Dedifferentiated amniotic fluid mesenchymal stem cell (primary cell): Measurements from ENCODE around the gene PLEKHH1.

Experiments
- DNase-seq: peaks from one replicate; pipeline ENCODE4 v3.0.0-alpha.2; 2016; ENCODE audit errors: extremely low spot score

PLEKHH1 gene

DNA sequence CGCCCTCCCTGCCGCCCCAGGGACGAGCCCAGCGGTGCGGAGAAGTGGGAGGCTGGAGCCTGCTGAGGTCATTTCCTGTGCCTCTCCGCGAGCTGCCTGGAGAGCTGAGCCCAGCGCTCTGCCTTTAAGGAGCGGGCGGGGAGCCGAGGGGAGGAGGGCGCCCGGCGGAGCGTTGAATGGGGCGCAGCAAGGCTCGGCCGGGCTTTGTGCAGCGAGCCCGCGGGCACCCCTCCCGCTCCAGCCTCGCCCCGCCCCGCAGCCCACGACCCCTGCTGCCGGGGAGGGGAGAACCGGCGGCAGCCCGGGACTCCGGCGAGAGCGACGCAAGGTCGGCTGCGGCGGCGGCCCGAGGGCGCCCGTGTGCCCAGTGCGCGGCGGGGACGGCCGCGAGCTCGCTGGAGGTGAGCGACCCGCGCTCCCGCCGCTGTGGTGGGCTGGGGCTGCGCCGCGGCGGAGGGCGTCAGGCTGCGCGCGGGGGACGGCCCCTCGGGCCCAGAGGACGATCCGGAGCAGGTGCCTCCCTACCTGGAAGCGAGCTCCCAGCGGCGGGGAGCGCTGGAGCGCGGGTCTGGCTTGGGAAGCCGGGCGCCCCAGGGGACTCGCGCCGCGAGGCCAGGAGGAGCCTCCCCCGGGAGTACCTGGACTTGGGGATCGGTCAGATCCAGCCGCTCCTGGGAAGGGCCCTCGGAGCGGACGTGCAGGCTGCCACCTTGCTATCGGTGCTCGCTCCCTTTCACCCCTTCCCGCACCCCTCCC lies at the start of gene PLEKHH1:
Gene PLEKHH1 (plus strand): TSS at position 293 of the 756 bp plus-strand sequence. CDS start 8,578 bp downstream, outside the sequence.
- no peak for DNase-seq

DNA sequence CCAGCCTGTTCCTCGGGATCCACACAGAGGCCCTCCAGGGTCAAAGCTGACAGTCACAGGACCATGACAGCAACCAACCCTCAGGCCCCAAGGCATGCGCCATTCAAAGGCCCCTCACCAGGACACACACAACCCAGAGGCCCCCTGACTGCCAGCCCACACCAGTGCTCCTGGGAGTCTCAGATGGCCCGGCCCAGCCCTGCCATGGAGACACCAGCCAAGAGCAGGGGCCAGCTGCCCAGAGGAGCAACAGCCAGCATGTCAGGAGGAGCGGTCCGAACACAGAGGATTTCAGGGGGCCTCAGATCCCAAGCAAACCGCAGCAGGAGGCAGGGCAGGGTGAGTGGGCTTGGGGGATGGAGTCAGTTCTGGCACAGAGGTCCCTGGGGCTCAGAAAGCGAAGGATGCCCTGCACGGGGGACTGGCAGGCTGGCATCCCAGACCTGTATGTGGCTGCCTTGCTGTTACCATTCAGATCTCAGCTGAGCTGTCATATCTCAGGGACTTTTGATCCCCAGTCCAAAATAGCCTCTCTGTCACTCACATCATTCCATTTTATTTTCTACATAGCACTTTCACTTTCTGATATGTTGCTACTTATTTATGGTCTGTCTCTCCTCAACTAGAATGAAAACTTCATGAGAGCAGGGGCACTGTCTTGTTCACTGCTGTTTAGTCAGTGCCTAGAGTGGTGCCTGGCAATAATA lies 49.4 kb upstream of the PLEKHH1 start:
- DNase-seq, result no peak

DNA sequence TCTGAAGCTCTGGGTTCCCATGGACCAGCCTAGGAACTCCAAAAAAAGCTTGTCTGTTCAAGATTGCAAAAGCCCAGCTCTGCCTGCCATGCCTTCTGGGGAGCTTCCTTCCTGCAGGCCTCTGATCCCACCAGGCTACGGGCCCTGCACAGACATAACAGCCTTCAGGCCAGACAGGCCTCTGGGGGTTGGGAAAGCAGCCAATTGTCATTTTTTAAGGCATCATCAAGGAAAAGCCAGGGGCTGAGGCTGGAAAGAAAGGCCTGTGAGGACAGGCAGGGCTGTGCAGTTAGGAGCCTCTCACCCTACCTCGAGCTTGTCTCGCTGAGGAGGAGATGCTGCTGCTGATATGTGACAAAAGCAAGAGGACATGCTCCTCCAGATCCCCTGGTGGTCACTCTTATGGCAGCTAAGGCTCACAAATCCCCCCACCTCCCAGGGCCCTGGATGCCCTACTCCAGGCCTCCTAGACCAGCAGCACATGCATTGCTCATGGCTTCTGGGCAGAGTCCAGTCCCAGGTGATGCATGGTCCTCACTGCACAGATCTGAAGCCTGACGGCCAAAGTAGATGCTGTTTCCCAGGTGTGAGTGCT lies 47.5 kb upstream of the PLEKHH1 start:
- no peak for DNase-seq

DNA sequence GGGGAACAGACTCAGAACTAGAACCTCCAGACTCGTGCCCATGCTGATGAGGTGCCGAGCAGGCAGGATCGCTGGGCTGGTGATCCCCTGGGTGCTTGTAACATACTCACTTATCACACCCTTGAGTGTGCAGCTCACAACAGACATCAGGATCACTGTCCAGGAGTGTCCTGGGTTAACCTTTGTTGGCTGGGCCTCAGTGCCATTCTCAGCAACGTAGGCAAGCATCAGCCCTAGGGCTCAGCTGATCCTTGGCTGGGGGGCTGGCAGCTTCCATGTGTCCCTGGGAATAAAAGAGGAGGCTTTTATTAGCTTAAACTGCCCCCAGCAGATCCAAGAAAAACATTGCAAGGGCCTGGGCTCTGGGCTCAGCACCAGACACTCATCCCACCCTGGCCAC lies 46.2 kb upstream of the PLEKHH1 start:
- no peak for DNase-seq

DNA sequence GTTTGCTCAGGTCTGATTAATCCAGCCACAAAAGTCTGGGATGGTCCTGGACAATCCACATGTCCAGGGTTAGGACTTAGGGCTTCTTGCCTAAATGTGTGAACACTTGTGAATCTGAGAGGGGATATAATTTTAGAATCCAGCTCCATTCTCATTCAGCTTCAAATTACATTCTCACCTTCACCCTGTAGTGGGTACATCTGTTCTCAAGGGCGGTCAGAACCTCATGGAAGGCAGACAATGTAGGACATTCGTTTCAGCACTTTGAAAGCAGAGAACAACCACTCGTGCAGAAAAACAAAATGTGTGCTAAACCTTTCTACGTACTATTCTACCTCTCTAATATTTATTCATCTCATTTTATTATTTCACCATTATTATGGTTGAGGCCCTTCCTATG lies 45.8 kb upstream of the PLEKHH1 start:
- no peak for DNase-seq

DNA sequence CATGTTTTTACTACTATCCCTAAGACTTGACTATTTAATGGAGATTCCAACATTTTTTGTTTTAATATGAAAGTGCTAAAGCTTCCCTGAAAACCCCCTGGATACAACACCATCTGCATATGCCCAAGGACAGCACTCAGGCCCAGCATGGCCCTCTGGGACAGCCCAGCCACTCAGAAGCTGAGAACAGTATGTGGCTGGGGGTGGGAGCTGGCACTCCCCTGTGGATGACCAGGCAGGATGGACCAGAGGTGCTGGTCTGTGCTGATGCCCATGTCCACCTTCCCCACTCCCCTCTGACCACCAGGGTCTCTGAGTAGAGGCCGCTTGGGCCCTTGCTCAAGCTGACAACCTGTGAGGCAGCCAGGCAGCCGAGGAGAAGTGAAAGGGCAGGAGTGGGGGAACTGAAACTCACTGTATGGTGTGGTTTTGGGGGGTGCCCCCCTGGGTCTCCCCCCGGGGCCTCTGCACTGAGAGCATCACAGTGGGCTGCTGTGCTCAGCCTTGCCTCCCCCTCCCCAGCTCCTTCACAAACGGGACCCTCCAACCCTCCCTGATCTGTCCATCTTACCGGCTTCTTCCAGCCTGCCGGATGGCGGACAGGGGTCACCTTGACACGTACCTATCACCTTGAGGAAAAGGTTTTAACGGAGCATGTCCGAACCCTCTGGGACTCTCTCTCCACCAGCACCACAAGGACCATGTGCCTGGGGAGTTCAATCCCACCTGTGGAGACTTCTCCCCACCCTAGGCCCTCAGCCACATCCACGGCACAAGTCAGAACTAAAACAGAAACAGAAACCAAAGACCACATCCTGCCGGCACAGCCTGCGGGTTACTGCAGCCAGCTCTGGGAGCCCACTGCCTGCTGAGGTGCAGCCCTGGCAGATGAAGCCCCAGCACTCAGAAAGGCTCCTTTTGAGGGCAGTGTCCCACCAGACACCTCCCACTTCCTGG lies 44.9 kb upstream of the PLEKHH1 start, which contains the start of gene TMEM229B:
Gene TMEM229B (minus strand): TSS at position 785 of the 957 bp plus-strand sequence. CDS start 14,798 bp downstream, outside the sequence.
- no peak for DNase-seq

DNA sequence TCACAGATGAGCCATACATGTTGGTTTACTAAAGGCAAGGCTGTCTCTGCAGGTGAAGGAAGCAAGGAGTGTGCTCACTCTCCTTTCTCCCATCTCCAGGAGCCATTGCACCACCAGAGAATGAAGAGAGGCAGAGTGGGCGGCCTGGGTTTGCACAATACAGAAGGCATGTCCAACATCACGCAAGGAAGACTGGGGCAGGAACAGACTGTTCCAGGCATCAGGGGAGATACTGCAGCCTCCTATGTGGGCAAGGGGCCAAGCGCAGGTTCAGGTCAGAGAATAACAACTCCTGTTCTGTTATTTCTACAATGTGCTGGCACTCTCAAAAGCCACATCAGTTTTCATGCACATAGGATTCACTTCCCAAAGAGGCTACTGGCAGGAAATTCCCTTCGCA lies 42.9 kb upstream of the PLEKHH1 start:
- DNase-seq, result no peak

DNA sequence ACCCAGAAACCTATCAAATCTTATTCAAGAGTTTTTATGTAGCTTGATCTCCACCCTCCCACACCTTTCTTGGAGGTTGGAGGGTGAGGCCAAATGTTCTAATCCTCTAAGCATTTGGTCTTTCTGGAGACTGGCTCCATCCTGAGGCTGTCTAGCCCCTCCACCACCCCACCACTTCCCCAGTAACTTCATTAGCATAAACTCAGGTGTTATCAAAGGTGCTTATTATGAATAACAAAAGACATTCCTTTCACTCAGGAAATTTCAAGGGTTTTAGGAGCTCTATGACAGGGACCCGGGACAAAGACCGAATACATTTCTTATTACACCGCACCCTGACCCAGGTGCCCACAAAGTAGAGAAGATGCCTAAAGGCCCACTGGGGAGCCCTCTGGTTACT lies 41.8 kb upstream of the PLEKHH1 start:
- no peak for DNase-seq

DNA sequence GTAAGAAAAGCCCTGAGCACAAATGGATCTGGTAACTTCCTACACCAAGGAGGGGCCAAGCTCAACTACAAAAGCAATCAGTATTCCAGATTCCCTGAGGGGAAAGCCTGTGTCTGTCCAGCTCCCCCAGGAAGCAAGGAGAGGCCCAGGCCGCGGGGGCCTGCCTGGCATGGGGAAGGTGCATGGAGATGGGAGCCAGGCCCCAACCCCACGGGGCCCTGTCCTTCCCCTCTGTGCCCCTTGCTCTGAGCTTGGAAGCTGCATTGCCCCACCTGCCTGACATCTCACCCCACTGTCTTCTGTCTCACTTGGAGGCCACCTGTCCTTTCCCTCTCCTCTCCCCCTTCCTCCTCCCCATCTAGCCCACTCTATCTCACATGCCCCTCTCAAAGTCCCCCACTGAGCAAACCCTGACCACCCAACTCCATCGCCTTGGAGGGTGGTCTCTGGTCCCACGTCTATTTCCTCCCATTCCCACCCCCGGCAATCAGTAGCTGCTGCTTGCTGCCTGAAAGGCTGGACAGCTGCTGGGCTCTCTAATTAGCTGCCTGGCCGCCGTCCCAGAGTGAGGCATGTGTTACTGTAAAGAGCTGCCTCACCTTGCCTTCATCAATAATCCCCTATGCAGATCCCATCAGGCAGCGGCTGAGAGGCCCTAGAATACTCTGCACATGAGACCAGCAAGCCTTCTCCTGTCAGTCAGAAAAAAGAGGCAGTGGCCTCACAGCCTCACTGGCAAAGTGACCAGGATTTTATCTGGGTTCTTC lies 41.2 kb upstream of the PLEKHH1 start:
- DNase-seq, result no peak

DNA sequence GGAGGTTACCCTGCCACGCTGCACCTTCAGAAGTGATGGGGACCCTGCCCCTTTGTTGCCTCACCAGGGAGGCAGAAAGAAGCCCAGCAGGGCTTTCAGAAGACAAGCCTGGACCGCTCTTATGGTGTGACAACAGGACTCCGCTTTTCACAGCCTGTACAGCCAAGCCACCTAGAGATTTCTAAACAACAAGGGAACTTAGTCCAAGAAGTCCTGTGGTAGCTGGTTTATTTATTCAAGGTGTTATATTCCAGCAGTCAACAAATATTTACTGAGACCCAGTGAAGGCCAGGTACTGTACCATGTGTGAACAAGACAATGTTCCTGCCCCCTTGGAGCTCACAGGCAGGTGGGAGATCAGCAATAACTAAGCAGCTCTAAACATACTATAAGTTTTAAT lies 40.6 kb upstream of the PLEKHH1 start:
- DNase-seq, result no peak

DNA sequence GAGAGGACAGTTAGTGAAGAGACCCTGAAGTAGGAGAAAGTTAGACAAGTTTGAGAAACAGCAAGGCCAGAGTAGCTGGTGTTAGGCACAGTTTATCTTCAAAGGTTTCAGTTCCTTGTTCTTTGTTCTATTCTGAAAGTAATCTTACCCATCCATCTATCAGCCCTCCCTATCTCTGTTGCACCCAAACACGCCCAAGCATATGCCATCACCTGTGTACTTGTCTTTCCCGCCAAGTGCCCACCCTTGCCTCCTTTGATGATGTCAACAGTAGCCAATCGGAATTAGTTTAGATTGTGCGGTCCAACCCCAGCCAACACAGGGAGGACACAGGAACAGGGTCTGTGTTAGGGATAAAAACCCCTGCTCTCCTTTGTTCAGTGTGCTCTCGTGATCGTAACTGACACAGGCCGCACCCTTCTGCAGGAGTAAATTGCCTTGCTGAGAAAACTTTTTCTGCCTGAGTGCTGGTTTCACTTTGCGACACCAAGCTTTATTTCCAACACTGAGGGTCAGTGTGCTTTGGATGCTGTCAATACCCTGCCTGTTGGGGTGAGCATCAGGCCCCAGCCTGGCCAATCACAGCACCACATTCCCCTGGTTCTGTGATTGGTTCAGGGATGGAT lies 39.9 kb upstream of the PLEKHH1 start:
- DNase-seq, result no peak

DNA sequence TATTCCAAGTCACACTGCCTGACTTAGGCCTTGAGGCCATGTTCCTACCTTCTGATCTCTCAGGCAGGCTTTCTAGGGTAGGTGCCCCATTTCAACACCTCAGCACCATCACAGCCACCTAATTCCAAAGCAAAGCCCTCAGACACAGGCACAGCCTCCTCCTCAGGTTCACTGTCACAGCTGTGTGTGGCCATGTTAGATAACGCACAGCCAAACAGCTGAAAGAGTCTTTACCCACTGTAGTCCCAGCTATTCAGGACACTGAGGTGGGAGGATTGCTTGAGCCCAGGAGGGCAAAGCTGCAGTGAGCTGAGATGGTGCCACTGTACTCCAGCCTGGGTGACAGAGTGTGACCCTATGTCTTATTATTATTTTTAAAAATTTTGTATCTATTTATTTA lies 37.3 kb upstream of the PLEKHH1 start:
- DNase-seq, result no peak

DNA sequence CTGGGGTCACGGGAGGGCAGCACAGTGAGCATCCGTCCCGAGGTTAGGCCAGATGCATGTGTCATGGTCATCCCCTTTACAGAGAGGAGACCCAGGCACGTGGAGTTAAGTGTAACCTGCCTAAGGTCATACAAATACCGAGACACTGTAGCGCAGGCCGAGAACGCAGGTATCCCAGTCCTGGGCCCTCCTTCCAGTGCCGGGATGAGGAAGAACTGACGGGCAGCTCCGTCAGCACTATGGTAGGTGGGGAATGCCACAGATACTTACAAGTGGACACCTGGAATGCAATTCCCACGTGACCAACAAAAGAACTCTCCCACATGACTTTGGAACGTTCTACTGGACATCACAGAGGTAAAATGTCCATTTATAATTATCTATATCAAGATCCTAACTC lies 35.9 kb upstream of the PLEKHH1 start:
- no peak for DNase-seq

DNA sequence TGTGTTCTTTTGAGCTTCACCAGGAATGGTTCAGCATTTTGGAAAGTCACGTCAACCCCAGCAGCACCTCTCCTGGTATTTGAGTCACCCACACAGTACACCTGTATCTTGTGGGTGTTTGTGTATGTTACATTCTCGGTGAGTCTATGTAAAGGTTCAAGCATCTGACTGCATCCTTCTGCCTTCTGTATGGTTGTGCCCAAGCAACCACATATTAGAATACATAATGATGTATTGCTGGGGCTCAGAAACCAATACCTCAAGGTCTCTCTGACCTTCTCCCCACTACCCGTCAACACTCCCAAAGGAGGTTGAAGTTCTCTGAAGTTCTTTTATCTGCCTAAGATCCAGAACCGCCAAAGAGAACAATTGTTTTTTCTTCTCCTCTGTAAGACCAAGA lies 35.4 kb upstream of the PLEKHH1 start:
- no peak for DNase-seq

DNA sequence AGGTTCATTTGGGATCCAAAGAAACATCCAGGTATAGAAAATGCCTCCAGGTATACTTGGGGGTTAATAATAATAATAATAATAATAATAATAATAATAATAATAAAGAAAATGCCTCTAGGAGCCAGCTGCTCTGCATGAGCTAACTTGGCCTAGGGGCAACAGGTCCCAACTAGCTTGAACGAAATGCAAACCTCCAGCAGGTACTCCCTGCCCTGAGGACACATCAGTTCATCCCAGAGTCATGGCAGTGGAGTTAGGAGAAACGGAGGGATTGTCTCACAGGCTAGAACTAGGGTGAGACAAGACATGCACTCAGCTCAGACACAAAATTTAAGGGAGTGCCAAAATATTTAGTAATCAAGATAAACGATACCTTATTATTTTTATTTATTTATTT lies 32.1 kb upstream of the PLEKHH1 start:
- no peak for DNase-seq

DNA sequence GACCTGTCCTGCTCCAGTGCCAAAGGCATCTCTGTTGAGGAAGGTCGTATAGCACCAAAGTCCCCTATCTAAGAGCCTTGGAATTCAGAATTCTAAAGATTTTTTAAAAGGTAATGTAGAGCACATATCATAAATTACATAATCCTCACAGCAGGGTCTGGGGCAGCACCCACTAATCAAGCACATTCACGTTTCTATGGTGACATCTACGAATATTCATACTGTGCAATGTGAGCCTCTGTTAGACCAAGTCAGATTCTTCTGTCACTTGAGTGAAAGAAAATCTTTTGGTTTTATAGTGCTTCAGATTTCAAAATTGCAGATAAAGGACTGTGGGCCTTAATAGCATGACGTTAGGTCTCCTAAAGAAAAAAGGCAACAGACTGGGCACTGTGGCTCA lies 31.4 kb upstream of the PLEKHH1 start:
- DNase-seq, result no peak

DNA sequence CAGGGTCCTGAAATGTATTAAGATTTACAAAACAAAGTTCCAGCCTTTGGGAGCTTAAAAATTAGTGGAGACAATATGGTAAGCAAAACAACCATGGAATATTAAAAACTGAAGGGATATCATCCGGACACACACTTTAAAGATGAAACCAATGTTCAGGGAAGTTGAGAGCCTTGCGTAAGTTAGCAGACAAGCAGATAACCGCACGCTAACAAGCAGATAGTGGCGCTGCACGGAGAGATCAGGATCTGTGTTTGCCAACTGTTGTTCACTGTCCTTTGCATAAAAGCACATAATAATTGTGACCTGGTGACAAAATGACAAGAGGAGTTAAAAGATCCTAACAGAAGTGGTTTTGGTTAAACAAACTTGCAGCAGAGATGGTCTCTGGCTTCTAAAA lies 30.2 kb upstream of the PLEKHH1 start:
- DNase-seq, result no peak

DNA sequence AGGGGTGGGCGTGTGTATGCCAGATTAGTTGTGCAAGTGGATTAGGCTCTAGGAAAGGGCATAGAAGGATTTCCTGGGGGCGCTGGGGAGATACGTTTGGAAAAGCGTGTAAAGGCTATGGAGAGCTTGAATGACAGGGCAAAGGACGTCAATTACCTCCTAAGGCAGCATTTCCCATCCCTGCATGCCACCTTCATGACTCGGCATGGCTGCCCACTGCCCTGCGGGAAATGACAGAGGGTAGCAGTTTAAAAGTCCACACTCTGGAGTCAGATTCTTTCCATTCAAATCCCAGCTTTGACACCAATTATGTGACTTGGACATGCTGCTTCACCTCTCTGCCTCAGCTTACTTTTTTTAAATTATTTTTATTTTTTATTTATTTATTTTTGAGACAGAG lies 29.8 kb upstream of the PLEKHH1 start:
- DNase-seq, result no peak

DNA sequence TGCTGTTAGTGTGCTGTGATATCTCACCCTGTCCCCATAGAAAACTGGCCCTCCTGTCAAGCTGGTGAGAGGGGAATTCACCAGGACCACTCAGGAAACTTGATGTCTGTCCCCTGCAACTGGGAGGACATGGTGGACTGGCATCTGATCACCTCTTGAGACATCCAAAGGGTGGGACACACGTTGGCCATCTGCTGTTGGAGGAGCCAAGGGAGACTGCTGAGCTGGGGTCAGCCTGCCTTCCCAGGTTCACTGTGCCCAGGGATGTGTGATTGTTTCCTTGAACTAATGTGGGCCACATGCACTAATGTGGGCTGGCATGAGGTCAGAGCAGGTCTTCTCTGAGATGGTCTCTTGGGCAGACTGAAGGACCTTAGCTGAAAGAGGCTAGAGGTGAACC lies 27.8 kb upstream of the PLEKHH1 start:
- DNase-seq, result no peak

DNA sequence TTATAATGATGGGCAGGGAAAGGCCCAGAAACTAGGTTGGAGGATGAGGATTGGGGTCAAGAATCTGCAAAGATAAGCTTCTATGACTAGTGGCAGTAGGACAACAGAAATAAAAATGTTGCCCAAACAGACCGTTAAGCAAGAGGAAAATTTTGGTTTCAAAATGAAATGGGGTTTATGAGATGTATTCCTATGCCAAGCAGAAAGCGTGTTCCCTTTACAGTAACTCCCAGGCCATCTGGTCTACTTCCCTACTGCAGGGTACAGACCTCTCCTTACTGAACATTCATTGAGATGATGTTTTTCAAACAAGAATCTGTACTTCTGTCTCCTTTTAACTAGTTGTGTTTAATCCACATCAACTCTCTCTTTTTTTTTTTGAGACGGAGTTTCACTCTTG lies 24.1 kb upstream of the PLEKHH1 start:
- no peak for DNase-seq

DNA sequence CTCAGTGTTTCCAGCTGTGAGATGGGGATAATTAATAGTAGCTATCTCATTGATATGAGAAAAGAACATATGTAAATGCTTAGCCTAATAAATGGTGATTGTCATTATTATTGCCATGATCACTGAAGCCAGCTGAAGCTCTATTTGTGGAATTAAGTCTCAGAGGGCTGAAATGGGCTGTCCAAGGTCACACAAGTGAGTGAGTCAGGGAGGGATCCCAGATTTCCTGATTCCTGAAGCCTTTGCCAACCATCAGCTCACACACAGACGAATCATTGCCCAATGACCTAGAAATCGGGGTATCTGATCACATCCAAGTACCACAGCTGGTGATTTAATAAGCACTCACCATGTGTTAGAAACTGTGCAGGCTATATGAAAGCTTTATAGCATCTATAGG lies 23.0 kb upstream of the PLEKHH1 start:
- no peak for DNase-seq
